HAP-1 (cell line): ENCODE measurements around the gene SLC16A11.
A peak's percentile ranks its signal among the peaks of the same experiment; 100 is the strongest.
"Not testable (repeated sequence)": the region's sequence is repeated elsewhere in the genome, so short reads cannot be mapped to it uniquely, and the experiment has no call there.

Source experiments
- DNase-seq, 2 experiments: peaks; one replicate each; pipeline ENCODE4 v3.0.0-alpha.2; 2016 to 2020; ENCODE audit warnings: low spot score in 2 of 2
- H3K27me3 ChIP-seq: fragments of 250-450 bp; sonication (Bioruptor Pico); 2 replicates; pipeline ENCODE4 v1.5.1; 2020; ENCODE audit warnings: low read depth, mild to moderate bottlenecking, moderate library complexity
- H3K36me3 ChIP-seq: fragments of 250-450 bp; sonication (Bioruptor Pico); replicated peaks from 2 replicates; pipeline ENCODE4 v1.5.1; 2020; ENCODE audit warnings: mild to moderate bottlenecking
- H3K4me1 ChIP-seq: fragments of 250-450 bp; sonication (Bioruptor Pico); 2 replicates; pipeline ENCODE4 v1.5.1; 2020; ENCODE audit warnings: mild to moderate bottlenecking
- H3K4me3 ChIP-seq: fragments of 250-450 bp; sonication (Bioruptor Pico); 2 replicates; pipeline ENCODE4 v1.5.1; 2020; ENCODE audit warnings: mild to moderate bottlenecking, moderate library complexity
- H3K9me3 ChIP-seq: fragments of 250-450 bp; sonication (Bioruptor Pico); 2 replicates; pipeline ENCODE4 v1.5.1; 2020; ENCODE audit warnings: mild to moderate bottlenecking, moderate library complexity
- in situ Hi-C: fragments of 300-500 bp; cut with MboI; formaldehyde crosslinking; loops from 3 replicates; pipeline ENCODE4 v1.14.3; 2020; ENCODE audit warnings: low sequenced_read_pairs, inconsistent platforms, mixed read lengths

SLC16A11 gene

DNA sequence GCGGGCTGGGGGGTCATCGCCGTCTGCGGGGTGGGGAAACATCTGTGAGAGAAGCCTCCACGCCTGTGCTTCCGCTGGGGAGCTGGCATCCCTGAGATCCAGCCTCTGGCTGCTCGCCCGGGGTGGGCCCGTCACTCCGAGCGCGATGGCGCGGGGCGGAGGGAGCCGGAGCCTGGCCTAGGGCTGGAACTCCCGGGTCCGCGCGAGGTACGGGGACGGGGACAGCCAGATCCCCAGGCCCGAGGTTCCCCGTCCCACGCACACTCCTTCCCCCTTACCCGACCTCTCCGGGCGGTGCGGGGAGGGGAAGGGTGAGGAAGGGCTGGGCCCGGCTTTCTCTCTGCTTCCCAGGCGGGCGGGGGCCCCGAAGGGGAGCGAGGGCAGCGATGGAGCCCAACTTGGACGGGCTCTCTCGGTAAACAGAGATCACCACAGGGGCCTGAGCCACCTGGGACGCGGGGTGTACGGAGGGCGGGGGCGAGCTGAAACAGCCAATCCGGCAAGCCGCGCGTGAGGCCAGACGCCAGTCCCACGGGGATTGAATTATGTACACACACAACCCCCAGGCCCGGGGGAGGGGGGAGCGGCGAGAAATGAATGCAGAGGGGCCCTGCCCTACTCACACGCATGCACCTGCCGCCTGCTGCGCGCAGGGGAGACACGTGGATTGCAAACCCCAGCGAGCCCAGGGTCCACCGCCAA lies at the start of gene SLC16A11:
SLC16A11 (minus strand) TSS at position 596 of the 702 bp plus-strand sequence; CDS start at position 17, 579 bp downstream.
- no peaks in the 10 kb centered on the region for H3K27me3 ChIP-seq
- H3K4me3 ChIP-seq, result no peak within 1 kb of the TSS
- peak in 1 of 2 experiments; percentile 40 for DNase-seq
- no peaks in the 10 kb centered on the region for H3K9me3 ChIP-seq
- in situ Hi-C loops, result loop anchor here (10.0 kb wide), 1 partner anchor 141 kb away; no protein-coding TSS in a partner anchor
- H3K36me3 ChIP-seq, result 0 out of 2 replicates have a peak, but pooled peaks cover 2% of the 10 kb centered on the region
- no peaks in the 10 kb centered on the region for H3K4me1 ChIP-seq

DNA sequence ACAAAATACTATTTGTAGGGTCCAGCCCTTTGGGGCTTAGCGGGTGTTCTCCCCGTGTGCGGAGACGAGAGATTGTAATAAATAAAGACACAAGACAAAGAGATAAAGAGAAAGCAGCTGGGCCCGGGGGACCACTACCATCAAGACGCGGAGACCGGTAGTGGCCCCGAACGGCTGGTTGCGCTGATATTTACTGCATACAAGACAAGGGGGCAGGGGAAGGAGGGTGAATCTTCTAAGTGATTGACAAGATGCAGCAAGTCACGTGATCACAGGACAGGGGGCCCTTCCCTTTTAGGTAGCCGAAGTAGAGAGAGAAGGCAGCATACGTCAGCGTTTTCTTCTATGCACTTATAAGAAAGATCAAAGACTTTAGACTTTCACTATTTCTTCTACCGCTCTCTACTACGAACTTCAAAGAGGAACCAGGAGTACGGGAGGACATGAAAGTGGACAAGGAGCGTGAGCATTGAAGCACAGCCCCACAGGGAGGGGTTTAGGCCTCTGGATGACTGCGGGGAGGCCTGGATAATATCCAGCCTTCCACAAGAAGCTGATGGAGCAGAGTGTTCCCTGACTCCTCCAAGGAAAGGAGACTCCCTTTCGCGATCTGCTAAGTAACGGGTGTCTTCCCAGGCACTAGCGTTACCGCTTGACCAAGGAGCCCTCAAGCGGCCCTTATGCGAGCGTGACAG lies 47.6 kb upstream of the SLC16A11 start:
- H3K9me3 ChIP-seq, DNase-seq, in situ Hi-C loops, H3K4me3 ChIP-seq, H3K36me3 ChIP-seq, H3K4me1 ChIP-seq: not testable (repeated sequence)
- H3K27me3 ChIP-seq, result peaks cover 12% of the 10 kb centered on the region

- H3K36me3 ChIP-seq, H3K4me3 ChIP-seq, H3K27me3 ChIP-seq, H3K9me3 ChIP-seq, in situ Hi-C loops, DNase-seq, H3K4me1 ChIP-seq: not testable (repeated sequence)
Measured at GRCh38 chr17:7089570-7089969, 45.7 kb upstream of the SLC16A11 start.

DNA sequence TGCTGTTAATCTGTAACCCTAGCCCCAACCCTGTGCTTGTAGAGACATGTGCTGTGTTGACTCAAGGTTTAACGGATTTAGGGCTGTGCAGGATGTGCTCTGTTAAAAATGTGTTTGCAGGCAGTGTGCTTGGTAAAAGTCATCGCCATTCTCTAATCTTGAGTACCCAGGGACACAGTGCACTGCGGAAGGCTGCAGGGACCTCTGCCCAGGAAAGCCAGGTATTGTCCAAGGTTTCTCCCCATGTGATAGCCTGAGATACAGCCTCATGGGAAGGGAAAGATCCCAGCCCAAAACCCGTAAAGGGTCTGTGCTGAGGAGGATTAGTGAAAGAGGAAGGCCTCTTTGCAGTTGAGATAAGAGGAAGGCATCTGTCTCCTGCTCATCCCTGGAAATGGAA lies 44.5 kb upstream of the SLC16A11 start:
- DNase-seq, in situ Hi-C loops, H3K27me3 ChIP-seq, H3K36me3 ChIP-seq, H3K4me3 ChIP-seq, H3K9me3 ChIP-seq, H3K4me1 ChIP-seq: not testable (repeated sequence)

- H3K27me3 ChIP-seq, result no peaks in the 10 kb centered on the region
- H3K4me1 ChIP-seq, result no peaks in the 10 kb centered on the region
- no peaks in the 10 kb centered on the region for H3K36me3 ChIP-seq
- no peak for DNase-seq
- in situ Hi-C loops, result no loop called here
- H3K9me3 ChIP-seq, result no peaks in the 10 kb centered on the region
- H3K4me3 ChIP-seq, result no peak overlapping the region
Measured at GRCh38 chr17:7084088-7084487, 40.2 kb upstream of the SLC16A11 start.

DNA sequence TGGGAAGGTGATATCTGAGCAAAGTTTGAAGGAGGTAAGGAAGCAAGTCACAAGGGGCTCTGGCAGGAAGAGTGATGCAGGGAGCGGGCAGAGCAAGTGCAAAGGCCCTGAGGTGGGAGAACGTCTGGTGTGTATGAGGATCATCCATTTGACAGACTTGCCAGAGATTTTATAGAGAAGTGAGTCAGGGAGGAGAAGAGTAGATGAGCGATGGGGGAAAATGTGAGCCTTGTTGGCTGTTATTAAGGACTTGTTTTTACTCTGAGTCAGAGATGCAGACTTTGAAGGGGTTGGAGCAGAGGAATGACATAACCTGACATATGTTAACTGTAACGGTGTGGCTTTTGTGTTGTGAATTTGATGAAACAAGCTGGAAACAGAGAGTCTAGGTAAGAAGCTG lies 39.7 kb upstream of the SLC16A11 start:
- no peaks in the 10 kb centered on the region for H3K4me1 ChIP-seq
- in situ Hi-C loops, result no loop called here
- no peaks in the 10 kb centered on the region for H3K36me3 ChIP-seq
- no peak overlapping the region for H3K4me3 ChIP-seq
- DNase-seq, result no peak
- no peaks in the 10 kb centered on the region for H3K9me3 ChIP-seq
- H3K27me3 ChIP-seq, result no peaks in the 10 kb centered on the region

DNA sequence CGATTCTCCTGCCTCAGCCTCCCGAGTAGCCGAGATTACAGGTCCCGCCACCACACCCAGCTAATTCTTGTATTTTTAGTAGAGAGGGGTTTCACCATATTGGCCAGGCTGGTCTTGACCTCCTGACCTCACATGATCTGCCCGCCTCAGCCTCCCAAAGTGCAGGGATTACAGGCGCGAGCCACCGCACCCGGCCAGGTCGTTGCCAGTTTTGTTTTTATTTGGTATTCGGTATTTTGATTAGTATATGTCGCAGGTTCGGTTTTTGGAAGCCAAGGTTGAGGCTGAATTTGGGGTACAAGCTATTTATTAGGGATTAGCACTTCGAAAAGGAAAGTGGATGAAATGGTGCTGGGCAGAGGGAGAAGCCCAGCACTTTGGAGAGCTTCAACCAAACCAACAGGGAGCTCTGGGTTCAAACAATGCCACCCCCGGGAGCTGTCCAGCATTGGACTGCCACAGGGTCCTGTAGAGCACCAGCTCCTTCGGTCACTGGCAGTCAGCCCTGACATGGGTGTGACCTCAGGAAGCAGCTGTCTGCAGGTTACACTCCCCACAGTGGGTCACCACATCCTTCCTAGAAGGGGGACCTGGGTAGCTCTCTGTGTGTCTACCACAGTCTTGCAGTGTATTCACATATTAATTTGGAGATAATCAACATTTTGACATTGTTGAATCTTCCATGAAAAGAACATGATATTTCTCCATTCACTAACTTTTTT lies 37.6 kb upstream of the SLC16A11 start:
- in situ Hi-C loops, result no loop called here
- H3K4me3 ChIP-seq, result no peak overlapping the region
- no peak for DNase-seq
- H3K4me1 ChIP-seq, result no peaks in the 10 kb centered on the region
- H3K36me3 ChIP-seq, result no peaks in the 10 kb centered on the region
- H3K27me3 ChIP-seq, result no peaks in the 10 kb centered on the region
- H3K9me3 ChIP-seq, result no peaks in the 10 kb centered on the region

- Histone ChIP-seq H3K9me3 (no peaks in the 10 kb centered on the region), H3K4me1 (no peaks in the 10 kb centered on the region), H3K27me3 (no peaks in the 10 kb centered on the region), H3K36me3 (no peaks in the 10 kb centered on the region), H3K4me3 (no peak overlapping the region)
- DNase-seq, result no peak
- in situ Hi-C loops, result no loop called here
Measured at GRCh38 chr17:7080456-7081041, 36.7 kb upstream of the SLC16A11 start.

DNA sequence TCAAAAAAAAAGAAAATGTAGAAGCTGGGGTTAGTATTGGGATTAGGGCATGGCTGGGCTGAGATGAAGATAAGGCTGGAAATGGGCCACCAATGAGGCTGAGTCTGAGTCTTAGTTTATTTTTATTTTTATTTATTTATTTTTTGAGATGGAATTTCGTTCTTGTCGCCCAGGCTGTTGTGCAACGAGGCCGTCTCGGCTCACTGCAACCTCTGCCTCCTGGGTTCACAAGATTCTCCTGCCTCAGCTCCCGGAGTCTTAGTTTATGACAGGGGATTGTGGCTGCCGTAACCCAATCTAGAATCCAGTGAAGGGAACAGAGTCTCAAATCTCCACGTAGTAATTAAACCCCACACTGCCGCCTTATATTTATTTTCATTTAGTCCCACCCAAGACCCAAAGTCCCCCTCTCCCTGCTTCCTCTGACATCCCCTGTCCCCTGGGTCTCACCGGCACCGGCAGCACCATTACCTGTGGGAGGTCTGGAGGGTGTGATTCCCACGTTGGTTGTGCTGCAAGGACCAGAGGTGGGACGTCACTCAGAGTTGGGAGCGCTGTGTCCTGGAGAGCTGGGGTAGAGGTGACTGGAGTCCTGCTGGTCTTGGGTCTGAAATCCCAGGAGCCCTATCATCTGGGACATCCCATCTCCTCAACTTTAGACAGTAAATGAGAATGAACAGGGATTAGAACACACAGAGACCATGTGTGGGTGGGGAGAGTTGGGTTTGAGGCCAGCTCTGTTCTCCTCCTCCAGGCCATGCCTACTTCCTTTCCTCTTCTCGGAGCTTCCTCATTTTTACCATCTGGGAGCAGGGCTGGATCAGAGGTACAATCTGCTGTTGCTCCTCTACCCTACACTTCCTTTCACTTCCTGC lies 35.9 kb upstream of the SLC16A11 start, which contains the start of gene CLEC10A:
CLEC10A (minus strand) TSS at position 671 of the 875 bp plus-strand sequence. CDS start 1,439 bp downstream, outside the sequence.
- Histone ChIP-seq H3K4me3 (no peak within 1 kb of the TSS), H3K9me3 (no peaks in the 10 kb centered on the region), H3K36me3 (no peaks in the 10 kb centered on the region), H3K4me1 (no peaks in the 10 kb centered on the region), H3K27me3 (no peaks in the 10 kb centered on the region)
- no peak for DNase-seq
- in situ Hi-C loops, result no loop called here

GRCh38 chr17:7078711-7079110 lies 34.8 kb upstream of the SLC16A11 start:
- H3K27me3 ChIP-seq, result no peaks in the 10 kb centered on the region
- no peak overlapping the region for H3K4me3 ChIP-seq
- no peaks in the 10 kb centered on the region for H3K4me1 ChIP-seq
- no peaks in the 10 kb centered on the region for H3K36me3 ChIP-seq
- no peak for DNase-seq
- in situ Hi-C loops, result no loop called here
- no peaks in the 10 kb centered on the region for H3K9me3 ChIP-seq

DNA sequence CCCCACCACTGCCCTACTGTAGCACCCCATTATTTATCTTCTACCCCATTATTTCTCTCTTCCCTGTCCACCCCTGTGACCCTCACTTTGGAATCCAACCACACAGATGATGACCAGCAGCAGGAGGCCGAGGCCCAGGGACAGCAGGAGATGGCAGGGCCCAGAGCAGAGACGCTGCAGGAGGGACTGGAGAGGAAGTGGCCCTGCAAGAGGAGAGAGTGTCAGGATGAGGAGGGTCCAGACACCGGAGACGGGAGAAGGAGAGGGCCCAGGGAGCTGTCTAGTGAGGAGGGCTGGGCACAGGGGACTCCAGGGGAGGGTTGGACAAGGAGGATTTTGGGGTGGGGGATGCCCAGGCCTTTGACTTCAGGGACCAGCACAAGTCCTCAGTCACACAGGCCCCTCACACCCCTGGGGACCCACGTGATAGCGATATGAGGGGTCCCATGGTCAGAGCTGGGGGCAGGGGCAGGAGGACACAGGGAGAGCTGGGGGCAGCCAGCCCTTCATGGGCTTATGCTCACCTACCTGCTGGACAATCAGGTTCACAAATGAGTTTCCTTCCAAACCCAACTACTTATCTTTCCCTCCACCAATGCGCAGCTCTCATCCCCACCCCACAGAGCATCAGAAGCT lies 34.1 kb upstream of the SLC16A11 start:
- in situ Hi-C loops, result no loop called here
- Histone ChIP-seq H3K4me1 (no peaks in the 10 kb centered on the region), H3K36me3 (no peaks in the 10 kb centered on the region), H3K27me3 (no peaks in the 10 kb centered on the region), H3K4me3 (no peak overlapping the region), H3K9me3 (no peaks in the 10 kb centered on the region)
- DNase-seq, result no peak

DNA sequence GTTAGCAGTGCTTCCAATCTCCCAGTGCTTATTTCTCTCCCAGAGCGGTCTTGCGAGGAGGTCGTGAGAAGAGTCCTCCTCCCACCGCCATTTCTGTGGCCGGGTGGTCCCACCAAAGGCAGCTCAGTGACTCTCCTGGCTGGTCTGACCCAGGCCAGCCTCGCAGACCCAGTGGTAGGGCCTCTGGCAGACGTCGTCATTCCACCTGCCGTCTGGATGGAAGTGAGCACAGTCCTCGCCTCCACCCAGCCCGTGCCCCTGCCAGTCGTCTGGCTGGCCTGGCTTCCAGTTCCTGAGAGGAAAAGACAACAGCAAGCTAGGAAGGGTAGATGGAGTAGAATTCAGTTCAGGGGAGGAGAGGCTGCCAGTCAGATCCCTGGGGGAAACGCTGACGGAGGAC lies 31.0 kb upstream of the SLC16A11 start:
- in situ Hi-C loops, result no loop called here

More for the DNA sequence above, 31.0 kb upstream of the SLC16A11 start:
- DNase-seq, result no peak
- Histone ChIP-seq H3K4me1 (no peaks in the 10 kb centered on the region), H3K9me3 (no peaks in the 10 kb centered on the region), H3K36me3 (no peaks in the 10 kb centered on the region), H3K27me3 (no peaks in the 10 kb centered on the region), H3K4me3 (no peak overlapping the region)
